ENCODE data around the gene CA12. TPM values are rescaled to one million over a fixed set of nuclear protein-coding genes. Genes with fewer than 3 reads are reported as not detected.
A peak's percentile ranks its signal among the peaks of the same experiment; 100 is the strongest.

The CA12 gene
- total and polyA plus RNA-seq, 5 experiments from 2014 or later, result not detected

GRCh38 chr15:63319065-63319464, 62.6 kb downstream of the CA12 start:
- H3K27me3 Mint-ChIP-seq, result no peaks in the 10 kb centered on the region
- ATAC-seq (no peak), DNase-seq (no peak)
- no peak overlapping the region for H3K27ac Mint-ChIP-seq
- POLR2A ChIA-PET, result no interaction called here
- H3K36me3 Mint-ChIP-seq, result no peaks in the 10 kb centered on the region
- H3K4me1 Mint-ChIP-seq, result no peaks in the 10 kb centered on the region
- H3K4me3 Mint-ChIP-seq, result no peak overlapping the region
- H3K9me3 Mint-ChIP-seq, result no peaks in the 10 kb centered on the region

GRCh38 chr15:63318344-63318743, 63.3 kb downstream of the CA12 start:
- DNase-seq (no peak), ATAC-seq (no peak)
- POLR2A ChIA-PET, result no interaction called here
- Mint-ChIP-seq H3K4me1 (no peaks in the 10 kb centered on the region), H3K36me3 (no peaks in the 10 kb centered on the region), H3K4me3 (no peak overlapping the region), H3K27me3 (no peaks in the 10 kb centered on the region), H3K9me3 (no peaks in the 10 kb centered on the region), H3K27ac (no peak overlapping the region)

- Mint-ChIP-seq H3K4me3 (no peak overlapping the region), H3K9me3 (peaks cover 0 to 2% (median 0%) of the 10 kb centered on the region in 9 donors), H3K27ac (no peak overlapping the region), H3K4me1 (no peaks in the 10 kb centered on the region), H3K36me3 (peaks cover 0 to 5% (median 3%) of the 10 kb centered on the region in 3 donors), H3K27me3 (no peaks in the 10 kb centered on the region)
- POLR2A ChIA-PET, result no interaction called here
- DNase-seq, result no peak
- ATAC-seq, result no peak
These were observed 67.2 kb downstream of the CA12 start for GRCh38 chr15:63314409-63314808.

DNA sequence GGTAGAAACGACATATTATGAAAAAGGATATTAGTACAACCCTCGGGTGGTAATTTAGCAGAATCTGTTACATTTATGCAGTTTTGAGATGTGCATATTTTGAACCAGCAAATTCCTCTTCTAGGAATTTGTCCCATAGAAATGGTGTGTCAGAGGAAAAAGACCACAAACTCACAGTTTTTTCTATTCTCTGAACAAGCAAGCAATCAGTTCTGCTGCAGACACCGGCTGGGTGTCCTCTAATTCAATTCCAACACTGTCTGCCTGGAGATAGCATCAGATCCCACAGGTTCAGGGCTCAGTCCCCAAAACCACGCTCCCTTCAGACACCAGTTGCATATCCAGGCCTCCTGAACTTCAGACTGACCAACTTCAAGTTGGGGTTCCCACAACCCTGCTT, 67.8 kb downstream of the CA12 start:
- POLR2A ChIA-PET, result no interaction called here
- Mint-ChIP-seq H3K27ac (no peak overlapping the region), H3K27me3 (no peaks in the 10 kb centered on the region), H3K9me3 (peaks cover 0 to 2% (median 0%) of the 10 kb centered on the region in 9 donors), H3K4me1 (no peaks in the 10 kb centered on the region), H3K36me3 (peaks cover 0 to 5% (median 5%) of the 10 kb centered on the region in 3 donors), H3K4me3 (no peak overlapping the region)
- DNase-seq (no peak), ATAC-seq (no peak)

GRCh38 chr15:63312286-63312685, 69.4 kb downstream of the CA12 start:
- Mint-ChIP-seq H3K4me1 (no peaks in the 10 kb centered on the region), H3K9me3 (peaks cover 0 to 2% (median 0%) of the 10 kb centered on the region in 9 donors), H3K36me3 (peaks cover 2 to 5% (median 5%) of the 10 kb centered on the region in 3 donors), H3K27me3 (no peaks in the 10 kb centered on the region), H3K4me3 (no peak overlapping the region), H3K27ac (no peak overlapping the region)
- ATAC-seq (no peak), DNase-seq (no peak)
- POLR2A ChIA-PET, result no interaction called here

- no peak overlapping the region for H3K4me3 Mint-ChIP-seq
- ATAC-seq (no peak), DNase-seq (no peak)
- H3K4me1 Mint-ChIP-seq, result peaks cover 0 to 3% (median 0%) of the 10 kb centered on the region in 4 donors
- no peaks in the 10 kb centered on the region for H3K27me3 Mint-ChIP-seq
- no peak overlapping the region for H3K27ac Mint-ChIP-seq
- H3K9me3 Mint-ChIP-seq, result peaks cover 0 to 2% (median 0%) of the 10 kb centered on the region in 9 donors
- POLR2A ChIA-PET, result no interaction called here
- peaks cover 5 to 19% (median 15%) of the 10 kb centered on the region in 3 donors for H3K36me3 Mint-ChIP-seq
These were observed 71.0 kb downstream of the CA12 start for GRCh38 chr15:63310646-63311045.

- peaks cover 0 to 2% (median 0%) of the 10 kb centered on the region in 9 donors for H3K9me3 Mint-ChIP-seq
- peaks cover 5 to 36% (median 30%) of the 10 kb centered on the region in 3 donors for H3K36me3 Mint-ChIP-seq
- no peak for ATAC-seq
- no peak for DNase-seq
- no peak overlapping the region for H3K4me3 Mint-ChIP-seq
- POLR2A ChIA-PET, result interaction anchor here (0.5 kb wide), 1 partner anchor 32 kb away, joined by 7 read pairs; the partner anchor contains the start of gene APH1B
- no peaks in the 10 kb centered on the region for H3K27me3 Mint-ChIP-seq
- peaks cover 0 to 3% (median 0%) of the 10 kb centered on the region in 4 donors for H3K4me1 Mint-ChIP-seq
- H3K27ac Mint-ChIP-seq, result no peak overlapping the region
These were observed 72.7 kb downstream of the CA12 start for GRCh38 chr15:63308947-63309346.

DNA sequence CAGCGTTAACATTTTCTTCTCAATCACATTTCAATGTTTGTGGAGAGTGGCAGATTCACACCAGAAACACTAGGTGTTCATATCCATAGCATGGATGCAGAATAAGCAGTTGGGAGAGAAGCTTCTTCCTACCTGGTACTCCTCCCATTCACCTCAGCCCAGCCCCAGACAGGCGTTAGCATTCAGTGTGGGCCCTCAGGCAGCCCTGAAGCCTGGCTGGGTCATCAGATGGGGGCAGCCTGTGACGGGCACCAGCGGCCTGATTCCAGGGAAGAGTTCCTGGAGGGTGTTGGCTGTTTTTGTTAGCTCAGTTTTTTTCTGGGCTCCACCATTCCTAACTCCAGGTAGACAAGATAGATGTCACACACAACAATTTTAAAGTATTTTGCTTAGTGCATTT, 73.2 kb downstream of the CA12 start:
- DNase-seq, result no peak
- H3K27ac Mint-ChIP-seq, result no peak overlapping the region
- POLR2A ChIA-PET, result interaction anchor here (0.6 kb wide), 1 partner anchor 10 kb away, joined by 3 read pairs; no protein-coding TSS in a partner anchor
- H3K4me1 Mint-ChIP-seq, result peaks cover 0 to 3% (median 0%) of the 10 kb centered on the region in 4 donors
- H3K4me3 Mint-ChIP-seq, result no peak overlapping the region
- peaks cover 0 to 2% (median 0%) of the 10 kb centered on the region in 9 donors for H3K9me3 Mint-ChIP-seq
- H3K36me3 Mint-ChIP-seq, result peaks cover 5 to 39% (median 30%) of the 10 kb centered on the region in 3 donors
- no peaks in the 10 kb centered on the region for H3K27me3 Mint-ChIP-seq
- no peak for ATAC-seq

GRCh38 chr15:63306492-63307073, 75.1 kb downstream of the CA12 start:
- H3K27ac Mint-ChIP-seq, result no peak overlapping the region
- POLR2A ChIA-PET, result no interaction called here

DNA sequence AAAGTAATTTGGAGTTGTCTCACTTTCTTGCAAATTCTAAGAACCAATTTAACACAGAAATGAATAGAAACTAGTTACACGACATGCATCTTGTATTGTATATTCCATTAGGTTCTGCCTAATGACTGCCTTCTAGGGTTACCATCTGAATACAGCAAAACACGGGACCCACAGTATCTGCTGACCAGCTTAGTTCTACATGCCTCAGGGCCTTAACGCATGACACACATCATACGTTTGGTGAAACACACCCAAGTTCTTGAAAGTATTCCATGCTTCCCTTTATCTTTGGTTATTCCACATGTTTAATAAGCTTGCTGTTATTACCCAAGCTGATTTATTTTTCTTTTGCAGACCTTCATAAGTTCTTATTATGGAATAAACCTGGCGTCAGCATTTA, 76.4 kb downstream of the CA12 start:
- peaks cover under 1 to 68% (median 43%) of the 10 kb centered on the region in 3 donors for H3K36me3 Mint-ChIP-seq
- no peaks in the 10 kb centered on the region for H3K27me3 Mint-ChIP-seq
- H3K4me3 Mint-ChIP-seq, result no peak overlapping the region
- peaks cover 0 to 3% (median 0%) of the 10 kb centered on the region in 4 donors for H3K4me1 Mint-ChIP-seq
- no peak overlapping the region for H3K27ac Mint-ChIP-seq
- POLR2A ChIA-PET, result no interaction called here
- no peak for ATAC-seq
- no peaks in the 10 kb centered on the region for H3K9me3 Mint-ChIP-seq
- no peak for DNase-seq

More at GRCh38 chr15:63306492-63307073, 75.1 kb downstream of the CA12 start:
- ATAC-seq (no peak), DNase-seq (no peak)
- Mint-ChIP-seq H3K36me3 (peaks cover 5 to 58% (median 43%) of the 10 kb centered on the region in 3 donors), H3K4me1 (peaks cover 0 to 3% (median 0%) of the 10 kb centered on the region in 4 donors), H3K27me3 (no peaks in the 10 kb centered on the region), H3K9me3 (peaks cover 0 to 2% (median 0%) of the 10 kb centered on the region in 9 donors), H3K4me3 (no peak overlapping the region)

- no peak for ATAC-seq
- POLR2A ChIA-PET, result no interaction called here
- Mint-ChIP-seq H3K4me1 (peaks cover 3 to 6% (median 4%) of the 10 kb centered on the region in 4 donors), H3K27ac (no peak overlapping the region), H3K4me3 (no peak overlapping the region), H3K36me3 (peaks cover 0 to 92% (median 43%) of the 10 kb centered on the region in 3 donors), H3K27me3 (no peaks in the 10 kb centered on the region), H3K9me3 (no peaks in the 10 kb centered on the region)
- no peak for DNase-seq
These were observed 80.6 kb downstream of the CA12 start for GRCh38 chr15:63301088-63301487.

GRCh38 chr15:63299943-63300575, 81.6 kb downstream of the CA12 start:
- no peak for DNase-seq
- POLR2A ChIA-PET, result no interaction called here
- Mint-ChIP-seq H3K4me1 (peaks cover 4 to 12% (median 7%) of the 10 kb centered on the region in 4 donors), H3K27me3 (no peaks in the 10 kb centered on the region), H3K4me3 (no peak overlapping the region), H3K27ac (peak overlapping the region in 1 of 10 donors; percentile 68), H3K9me3 (no peaks in the 10 kb centered on the region), H3K36me3 (peaks cover 0 to 92% (median 36%) of the 10 kb centered on the region in 3 donors)
- no peak for ATAC-seq

GRCh38 chr15:63296195-63296594, 85.5 kb downstream of the CA12 start:
- POLR2A ChIA-PET, result interaction anchor here (0.7 kb wide), 2 partner anchors 704 to 1280 kb away, joined by 3 to 5 read pairs; no protein-coding TSS in a partner anchor
- Mint-ChIP-seq H3K4me1 (peaks cover 4 to 15% (median 9%) of the 10 kb centered on the region in 4 donors), H3K4me3 (no peak overlapping the region), H3K9me3 (no peaks in the 10 kb centered on the region), H3K27ac (peak overlapping the region in 2 of 10 donors; percentile 1 to 55), H3K27me3 (no peaks in the 10 kb centered on the region), H3K36me3 (peaks cover 0 to 91% (median 20%) of the 10 kb centered on the region in 3 donors)
- ATAC-seq (no peak), DNase-seq (no peak)
